Measurements from ENCODE around the gene ZC3H7B.

- TF ChIP-seq CTCF (IDR thresholded peaks at IDR 0.05; ENCODE audit: low read length) (no peak), EZH2 (IDR thresholded peaks at IDR 0.05; ENCODE audit: borderline replicate concordance, low read length) (no peak)
Measured at GRCh38 chr22:41377846-41378245, 76.5 kb downstream of the ZC3H7B start.

Data from OCI-LY1 (cell line).